Neural progenitor cell (in vitro differentiated cells): ENCODE results near the gene SPAG8. TPM values are rescaled to one million over a fixed set of nuclear protein-coding genes. Genes with fewer than 3 reads are reported as not detected.

Source experiments
- DNase-seq: peaks from one replicate; pipeline ENCODE4 v3.0.0-alpha.2; 2016; ENCODE audit warnings: low spot score
- H2AFZ ChIP-seq: fragments of 200-600 bp; sonication (generic); replicated peaks from 2 replicates; pipeline ENCODE4 v1.6.1; 2016; ENCODE audit warnings: antibody characterized with exemption
- H3F3A ChIP-seq: fragments of 200-600 bp; sonication (generic); 2 replicates; pipeline ENCODE4 v1.6.1; 2016; ENCODE audit warnings: antibody characterized with exemption, low read depth
- H3K27ac ChIP-seq: fragments of 200-600 bp; sonication (generic); 2 replicates; pipeline ENCODE4 v1.5.1; 2016; ENCODE audit warnings: mild to moderate bottlenecking
- H3K27me3 ChIP-seq: fragments of 200-600 bp; sonication (generic); 2 replicates; pipeline ENCODE4 v1.6.1; 2016; ENCODE audit warnings: mild to moderate bottlenecking, moderate library complexity
- H3K36me3 ChIP-seq: fragments of 200-600 bp; sonication (generic); 2 replicates; pipeline ENCODE4 v1.5.1; 2016
- H3K4me1 ChIP-seq: fragments of 200-600 bp; sonication (generic); 2 replicates; pipeline ENCODE4 v1.6.1; 2016; ENCODE audit warnings: mixed run types
- H3K4me2 ChIP-seq: fragments of 200-600 bp; sonication (generic); 2 replicates; pipeline ENCODE4 v1.6.1; 2016
- H3K4me3 ChIP-seq: fragments of 200-600 bp; sonication (generic); 2 replicates; pipeline ENCODE4 v1.5.1; 2016
- H3K79me2 ChIP-seq: fragments of 200-600 bp; sonication (generic); 2 replicates; pipeline ENCODE4 v1.6.1; 2016; ENCODE audit warnings: low read depth
- H3K9ac ChIP-seq: fragments of 200-600 bp; sonication (generic); 2 replicates; pipeline ENCODE4 v1.6.1; 2016
- H3K9me3 ChIP-seq: fragments of 200-600 bp; sonication (generic); 2 replicates; pipeline ENCODE4 v1.5.1; 2016; ENCODE audit warnings: low read depth
- H4K20me1 ChIP-seq: fragments of 200-600 bp; sonication (generic); 2 replicates; pipeline ENCODE4 v1.6.1; 2016; ENCODE audit warnings: low read depth
- H3K27ac Mint-ChIP-seq: 3 replicates; pipeline ENCODE4 v1.8.0; 2021; ENCODE audit warnings: mixed read lengths
- H3K27me3 Mint-ChIP-seq: 2 replicates; pipeline ENCODE4 v1.8.0; 2022; ENCODE audit warnings: low read depth, mild to moderate bottlenecking, inconsistent platforms, moderate library complexity, mixed read lengths; ENCODE audit not compliant: insufficient read depth
- H3K36me3 Mint-ChIP-seq: 3 replicates; pipeline ENCODE4 v1.8.0; 2021; ENCODE audit warnings: mixed read lengths
- H3K4me1 Mint-ChIP-seq: 3 replicates; pipeline ENCODE4 v1.8.0; 2021; ENCODE audit warnings: mixed read lengths
- H3K4me3 Mint-ChIP-seq: 3 replicates; pipeline ENCODE4 v1.8.0; 2021; ENCODE audit warnings: mild to moderate bottlenecking, moderate library complexity, mixed read lengths
- H3K9me3 Mint-ChIP-seq: 3 replicates; pipeline ENCODE4 v1.8.0; 2020; ENCODE audit warnings: mixed read lengths
- CTCF ChIP-seq: fragments of 200-600 bp; sonication (generic); IDR thresholded peaks from 2 replicates; pipeline ENCODE4 v1.5.1; 2017; ENCODE audit warnings: antibody characterized with exemption, mild to moderate bottlenecking
- EZH2 ChIP-seq: fragments of 200-600 bp; sonication (generic); IDR thresholded peaks from 2 replicates; pipeline ENCODE4 v1.6.1; 2017; ENCODE audit warnings: antibody characterized with exemption, mild to moderate bottlenecking, moderate library complexity
- EZH2phosphoT487 ChIP-seq: fragments of 200-600 bp; sonication (generic); IDR thresholded peaks from 2 replicates; pipeline ENCODE4 v1.6.1; 2017; ENCODE audit warnings: antibody characterized with exemption
- total RNA-seq: library from RNA; depleted of rRNA; stranded (reverse); fragments of >200 nt; gene quantifications from 2 replicates; pipeline ENCODE4 v1.2.3, GENCODE V29; 2015; ENCODE audit warnings: low replicate concordance

Gene SPAG8
- total RNA-seq, 1 donor from 2014 or later = 1.6 TPM

- no peak for TF ChIP-seq EZH2
- TF ChIP-seq CTCF = no peak
- TF ChIP-seq EZH2phosphoT487 = no peak
- Histone ChIP-seq H3K9ac (no peak overlapping the region), H3K9me3 (no peaks in the 10 kb centered on the region), H3K27me3 (no peaks in the 10 kb centered on the region), H4K20me1 (peaks cover 40% of the 10 kb centered on the region), H3K4me2 (no peak overlapping the region), H3K4me1 (peaks cover 18% of the 10 kb centered on the region), H3K79me2 (no peaks in the 10 kb centered on the region), H3K4me3 (no peak overlapping the region), H3K27ac (no peak overlapping the region), H3K36me3 (no peaks in the 10 kb centered on the region), H2AFZ (no peak overlapping the region), H3F3A (peaks cover 17% of the 10 kb centered on the region)
- no peak overlapping the region for H3K27ac Mint-ChIP-seq
- H3K9me3 Mint-ChIP-seq = no peaks in the 10 kb centered on the region
- H3K27me3 Mint-ChIP-seq = no peaks in the 10 kb centered on the region
- no peak overlapping the region for H3K4me3 Mint-ChIP-seq
- H3K4me1 Mint-ChIP-seq = peaks cover 17% of the 10 kb centered on the region
- H3K36me3 Mint-ChIP-seq = no peaks in the 10 kb centered on the region
- DNase-seq = no peak
These were observed 40.5 kb downstream of the SPAG8 start for GRCh38 chr9:35771534-35771933.

DNA sequence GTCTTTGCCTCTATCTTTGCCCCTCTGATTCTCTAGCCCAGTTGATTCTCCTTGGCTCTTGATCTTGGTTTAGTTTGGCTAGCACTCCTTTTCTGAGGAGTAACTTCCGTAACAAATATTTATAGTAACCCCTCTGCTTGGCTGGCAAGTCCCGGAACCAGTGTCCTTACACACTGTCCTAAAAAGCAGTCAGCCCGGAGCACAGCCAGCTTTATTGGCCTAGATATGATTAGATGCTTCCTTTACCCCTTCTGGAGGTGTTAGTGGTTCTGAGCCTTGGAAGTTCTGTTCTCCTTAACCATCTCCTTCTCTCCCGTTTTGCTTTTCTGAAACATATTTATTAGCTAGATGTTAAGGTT lies 41.0 kb downstream of the SPAG8 start:
- H3K9ac ChIP-seq = no peak overlapping the region
- Mint-ChIP-seq H3K4me3 (no peak overlapping the region), H3K4me1 (peaks cover 12% of the 10 kb centered on the region), H3K27ac (no peak overlapping the region), H3K9me3 (no peaks in the 10 kb centered on the region), H3K36me3 (no peaks in the 10 kb centered on the region), H3K27me3 (no peaks in the 10 kb centered on the region)
- peaks cover 15% of the 10 kb centered on the region for H3F3A ChIP-seq
- TF ChIP-seq EZH2phosphoT487 = no peak
- TF ChIP-seq CTCF = no peak
- no peak for TF ChIP-seq EZH2
- H3K27ac ChIP-seq = no peak overlapping the region
- H4K20me1 ChIP-seq = peaks cover 37% of the 10 kb centered on the region
- no peaks in the 10 kb centered on the region for H3K36me3 ChIP-seq
- H3K9me3 ChIP-seq = no peaks in the 10 kb centered on the region
- no peaks in the 10 kb centered on the region for H3K79me2 ChIP-seq
- H3K4me2 ChIP-seq = no peak overlapping the region
- no peak for DNase-seq
- no peak overlapping the region for H2AFZ ChIP-seq
- H3K27me3 ChIP-seq = no peaks in the 10 kb centered on the region
- H3K4me1 ChIP-seq = peaks cover 16% of the 10 kb centered on the region
- no peak overlapping the region for H3K4me3 ChIP-seq

DNA sequence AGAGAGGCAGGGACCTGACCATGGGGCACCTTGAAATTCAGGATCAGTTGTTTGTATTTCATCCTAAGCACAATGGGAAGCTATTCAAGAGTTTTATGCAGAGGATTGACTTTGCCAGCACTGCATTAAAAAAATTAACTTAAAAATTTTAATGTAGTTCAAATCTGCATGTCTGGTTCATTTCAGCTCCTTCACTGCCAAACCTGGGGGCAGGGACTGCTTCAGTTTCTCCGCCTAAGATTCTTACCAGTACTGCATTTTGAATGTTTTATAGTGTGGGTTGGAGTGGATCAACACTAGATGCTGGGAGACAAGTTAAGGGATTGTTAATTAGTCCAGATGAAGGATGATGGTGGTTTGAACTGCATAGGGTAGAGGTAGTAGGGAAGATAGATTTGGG lies 42.3 kb downstream of the SPAG8 start:
- Mint-ChIP-seq H3K36me3 (no peaks in the 10 kb centered on the region), H3K27me3 (no peaks in the 10 kb centered on the region), H3K4me1 (no peaks in the 10 kb centered on the region), H3K27ac (no peak overlapping the region), H3K9me3 (no peaks in the 10 kb centered on the region), H3K4me3 (no peak overlapping the region)
- H4K20me1 ChIP-seq = peaks cover 24% of the 10 kb centered on the region
- no peak overlapping the region for H2AFZ ChIP-seq
- no peak overlapping the region for H3K9ac ChIP-seq
- H3K27me3 ChIP-seq = no peaks in the 10 kb centered on the region
- no peak for TF ChIP-seq CTCF
- TF ChIP-seq EZH2 = no peak
- no peak for TF ChIP-seq EZH2phosphoT487
- H3K4me1 ChIP-seq = peaks cover 3% of the 10 kb centered on the region
- H3K4me2 ChIP-seq = no peak overlapping the region
- H3K79me2 ChIP-seq = peaks cover 11% of the 10 kb centered on the region
- H3K27ac ChIP-seq = no peak overlapping the region
- H3F3A ChIP-seq = peaks cover 5% of the 10 kb centered on the region
- no peaks in the 10 kb centered on the region for H3K9me3 ChIP-seq
- DNase-seq = no peak
- H3K4me3 ChIP-seq = no peak overlapping the region
- no peaks in the 10 kb centered on the region for H3K36me3 ChIP-seq

DNA sequence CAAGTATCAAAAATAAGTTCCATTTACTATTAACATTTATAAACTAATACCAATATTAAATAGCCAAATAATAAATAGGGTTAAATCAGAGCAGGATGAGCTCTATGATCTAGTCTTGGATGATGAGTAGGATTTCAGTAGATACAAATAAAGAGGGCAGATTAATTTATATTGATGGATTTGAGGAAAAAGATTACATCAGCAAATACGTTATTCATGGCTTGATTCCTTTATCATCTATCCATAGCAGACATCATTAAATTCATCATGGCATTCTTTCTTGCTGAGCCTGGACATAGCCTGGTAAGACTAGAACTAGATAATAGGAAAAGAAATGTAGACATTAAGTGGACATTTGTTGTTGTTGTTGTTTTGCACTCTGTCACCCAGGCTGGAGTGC lies 44.6 kb downstream of the SPAG8 start:
- Histone ChIP-seq H4K20me1 (peaks cover 29% of the 10 kb centered on the region), H3K4me2 (no peak overlapping the region), H3F3A (peaks cover 10% of the 10 kb centered on the region), H3K27me3 (no peaks in the 10 kb centered on the region), H3K4me1 (peaks cover 9% of the 10 kb centered on the region), H3K9ac (no peak overlapping the region), H3K4me3 (no peak overlapping the region), H3K36me3 (no peaks in the 10 kb centered on the region), H2AFZ (no peak overlapping the region), H3K9me3 (no peaks in the 10 kb centered on the region), H3K27ac (no peak overlapping the region), H3K79me2 (peaks cover 33% of the 10 kb centered on the region)
- Mint-ChIP-seq H3K9me3 (no peaks in the 10 kb centered on the region), H3K36me3 (no peaks in the 10 kb centered on the region), H3K4me1 (no peaks in the 10 kb centered on the region), H3K27me3 (no peaks in the 10 kb centered on the region), H3K4me3 (no peak overlapping the region), H3K27ac (no peak overlapping the region)
- TF ChIP-seq EZH2phosphoT487 (no peak), CTCF (no peak), EZH2 (no peak)
- DNase-seq = no peak
